Measurements from ENCODE around the gene TRMT10B.
"Not testable (repeated sequence)": the region's sequence is repeated elsewhere in the genome, so short reads cannot be mapped to it uniquely, and the experiment has no call there.

TRMT10B gene

GRCh38 chr9:37751704-37752103, 1.9 kb upstream of the TRMT10B start:
- DNase-seq (ENCODE audit: low read depth in 2 of 2), result not testable (repeated sequence)

GRCh38 chr9:37752112-37752511, 1.5 kb upstream of the TRMT10B start:
- DNase-seq (ENCODE audit: low read depth in 2 of 2), result not testable (repeated sequence)

- DNase-seq (ENCODE audit: low read depth in 2 of 2), result no peak
Measured at GRCh38 chr9:37752642-37753488, 740 bp upstream of the TRMT10B start.

- no peak for DNase-seq (ENCODE audit: low read depth in 2 of 2)
Measured at GRCh38 chr9:37758747-37759146, 5.1 kb downstream of the TRMT10B start.

- peak in 1 of 2 experiments; percentile 24 for DNase-seq (ENCODE audit: low read depth in 2 of 2)
Measured at GRCh38 chr9:37760416-37761161, 7.0 kb downstream of the TRMT10B start.

GRCh38 chr9:37761511-37761910, 7.9 kb downstream of the TRMT10B start:
- DNase-seq (ENCODE audit: low read depth in 2 of 2), result peak in 1 of 2 experiments; percentile 9

- DNase-seq (ENCODE audit: low read depth in 2 of 2), result not testable (repeated sequence)
Measured at GRCh38 chr9:37765263-37765662, 11.7 kb downstream of the TRMT10B start.

- no peak for DNase-seq (ENCODE audit: low read depth in 2 of 2)
Measured at GRCh38 chr9:37769306-37769705, 15.7 kb downstream of the TRMT10B start.

GRCh38 chr9:37769995-37770394, 16.4 kb downstream of the TRMT10B start:
- DNase-seq (ENCODE audit: low read depth in 2 of 2), result no peak

GRCh38 chr9:37775216-37775919, 21.8 kb downstream of the TRMT10B start:
- DNase-seq (ENCODE audit: low read depth in 2 of 2), result no peak

- DNase-seq (ENCODE audit: low read depth in 2 of 2), result no peak
Measured at GRCh38 chr9:37776328-37776727, 22.7 kb downstream of the TRMT10B start.

- no peak for DNase-seq (ENCODE audit: low read depth in 2 of 2)
Measured at GRCh38 chr9:37778534-37778933, 24.9 kb downstream of the TRMT10B start.

- DNase-seq (ENCODE audit: low read depth in 2 of 2), result no peak
Measured at GRCh38 chr9:37784291-37784615, 30.6 kb downstream of the TRMT10B start.

- peak; percentile 56 to 57 for DNase-seq (ENCODE audit: low read depth in 2 of 2)
Measured at GRCh38 chr9:37784616-37785483, 31.2 kb downstream of the TRMT10B start, which contains the start of gene EXOSC3. Gene EXOSC3 (minus strand): TSS chr9:37785064. CDS start chr9:37785044, 20 bp downstream.

GRCh38 chr9:37787059-37787458, 33.5 kb downstream of the TRMT10B start:
- DNase-seq (ENCODE audit: low read depth in 2 of 2), result no peak

- DNase-seq (ENCODE audit: low read depth in 2 of 2), result no peak
Measured at GRCh38 chr9:37788332-37788731, 34.7 kb downstream of the TRMT10B start.

GRCh38 chr9:37790096-37790495, 36.5 kb downstream of the TRMT10B start:
- no peak for DNase-seq (ENCODE audit: low read depth in 2 of 2)

- no peak for DNase-seq (ENCODE audit: low read depth in 2 of 2)
Measured at GRCh38 chr9:37792122-37792521, 38.5 kb downstream of the TRMT10B start.

GRCh38 chr9:37796232-37796631, 42.6 kb downstream of the TRMT10B start:
- no peak for DNase-seq (ENCODE audit: low read depth in 2 of 2)

GRCh38 chr9:37798677-37799076, 45.1 kb downstream of the TRMT10B start:
- DNase-seq (ENCODE audit: low read depth in 2 of 2), result no peak

GRCh38 chr9:37800631-37801286, 47.2 kb downstream of the TRMT10B start, which contains the start of gene DCAF10:
Gene DCAF10 (plus strand): TSS chr9:37800797. CDS start chr9:37800867, 70 bp downstream.
- peak; percentile 56 to 58 for DNase-seq (ENCODE audit: low read depth in 2 of 2)

Measured in fibroblast of skin of left biceps (primary cell).